ENCODE measurements around the gene SLC2A4.

The SLC2A4 gene

GRCh38 chr17:7263801-7264078, 17.8 kb upstream of the SLC2A4 start:
- no peak overlapping the region for H3K4me3 ChIP-seq (replicated peaks; ENCODE audit: insufficient read depth, low read length)
- peaks cover 2% of the 10 kb centered on the region for H3K27me3 ChIP-seq (ENCODE audit: insufficient read depth, poor library complexity, severe bottlenecking)
- DNase-seq (ENCODE audit: low read depth in 1 of 2, low spot score in 1 of 2): no peak
- TF ChIP-seq REST (IDR thresholded peaks at IDR 0.05; ENCODE audit: insufficient replicate concordance, low read depth): no peak
- no peak for TF ChIP-seq POLR2AphosphoS5 (IDR thresholded peaks at IDR 0.05; ENCODE audit: low read depth)
- no peak for TF ChIP-seq SPI1 (IDR thresholded peaks at IDR 0.05; ENCODE audit: borderline replicate concordance, low read depth)
- TF ChIP-seq, protein P1, sequence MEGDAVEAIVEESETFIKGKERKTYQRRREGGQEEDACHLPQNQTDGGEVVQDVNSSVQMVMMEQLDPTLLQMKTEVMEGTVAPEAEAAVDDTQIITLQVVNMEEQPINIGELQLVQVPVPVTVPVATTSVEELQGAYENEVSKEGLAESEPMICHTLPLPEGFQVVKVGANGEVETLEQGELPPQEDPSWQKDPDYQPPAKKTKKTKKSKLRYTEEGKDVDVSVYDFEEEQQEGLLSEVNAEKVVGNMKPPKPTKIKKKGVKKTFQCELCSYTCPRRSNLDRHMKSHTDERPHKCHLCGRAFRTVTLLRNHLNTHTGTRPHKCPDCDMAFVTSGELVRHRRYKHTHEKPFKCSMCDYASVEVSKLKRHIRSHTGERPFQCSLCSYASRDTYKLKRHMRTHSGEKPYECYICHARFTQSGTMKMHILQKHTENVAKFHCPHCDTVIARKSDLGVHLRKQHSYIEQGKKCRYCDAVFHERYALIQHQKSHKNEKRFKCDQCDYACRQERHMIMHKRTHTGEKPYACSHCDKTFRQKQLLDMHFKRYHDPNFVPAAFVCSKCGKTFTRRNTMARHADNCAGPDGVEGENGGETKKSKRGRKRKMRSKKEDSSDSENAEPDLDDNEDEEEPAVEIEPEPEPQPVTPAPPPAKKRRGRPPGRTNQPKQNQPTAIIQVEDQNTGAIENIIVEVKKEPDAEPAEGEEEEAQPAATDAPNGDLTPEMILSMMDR (IDR thresholded peaks at IDR 0.05; ENCODE audit: insufficient read depth, low read length): no peak
- no peak for TF ChIP-seq GABPA (IDR thresholded peaks at IDR 0.05; ENCODE audit: low read depth)
- H3K27ac ChIP-seq (replicated peaks): no peak overlapping the region

- TF ChIP-seq, protein P1 (IDR thresholded peaks at IDR 0.05; ENCODE audit: insufficient read depth, low read length): no peak
- TF ChIP-seq GABPA (IDR thresholded peaks at IDR 0.05; ENCODE audit: low read depth): no peak
- no peak for TF ChIP-seq POLR2AphosphoS5 (IDR thresholded peaks at IDR 0.05; ENCODE audit: low read depth)
- no peak for TF ChIP-seq REST (IDR thresholded peaks at IDR 0.05; ENCODE audit: insufficient replicate concordance, low read depth)
- no peak for TF ChIP-seq SPI1 (IDR thresholded peaks at IDR 0.05; ENCODE audit: borderline replicate concordance, low read depth)
- Histone ChIP-seq H3K4me3 (replicated peaks; ENCODE audit: insufficient read depth, low read length) (no peak overlapping the region), H3K27ac (replicated peaks) (no peak overlapping the region), H3K27me3 (ENCODE audit: insufficient read depth, poor library complexity, severe bottlenecking) (no peaks in the 10 kb centered on the region)
- DNase-seq (ENCODE audit: low read depth in 1 of 2, low spot score in 1 of 2): no peak
Observed at GRCh38 chr17:7266784-7267183, 14.7 kb upstream of the SLC2A4 start.

DNA sequence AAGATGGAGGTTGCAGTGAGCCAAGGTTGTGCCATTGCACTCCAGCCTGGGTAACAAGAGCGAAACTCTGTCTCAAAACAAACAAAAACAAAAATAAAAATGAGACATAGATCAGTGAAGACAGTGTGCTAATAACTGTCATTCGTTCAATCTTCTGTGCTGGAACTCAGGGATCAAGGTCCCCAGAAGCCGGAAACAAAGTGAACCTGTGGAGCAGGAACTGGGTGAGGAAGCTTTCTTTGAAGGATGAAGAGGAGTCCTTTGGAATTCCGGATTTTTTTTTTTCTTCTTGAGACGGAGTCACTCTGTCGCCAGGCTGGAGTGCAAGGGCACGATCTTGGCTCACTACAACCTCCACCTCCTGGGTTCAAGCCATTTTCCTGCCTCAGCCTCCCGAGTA, 2.1 kb upstream of the SLC2A4 start:
- Histone ChIP-seq H3K27ac (replicated peaks) (no peak overlapping the region), H3K4me3 (replicated peaks; ENCODE audit: insufficient read depth, low read length) (no peak overlapping the region), H3K27me3 (ENCODE audit: insufficient read depth, poor library complexity, severe bottlenecking) (no peaks in the 10 kb centered on the region)
- no peak for DNase-seq (ENCODE audit: low read depth in 1 of 2, low spot score in 1 of 2)
- TF ChIP-seq, protein P1 (IDR thresholded peaks at IDR 0.05; ENCODE audit: insufficient read depth, low read length): no peak

DNA sequence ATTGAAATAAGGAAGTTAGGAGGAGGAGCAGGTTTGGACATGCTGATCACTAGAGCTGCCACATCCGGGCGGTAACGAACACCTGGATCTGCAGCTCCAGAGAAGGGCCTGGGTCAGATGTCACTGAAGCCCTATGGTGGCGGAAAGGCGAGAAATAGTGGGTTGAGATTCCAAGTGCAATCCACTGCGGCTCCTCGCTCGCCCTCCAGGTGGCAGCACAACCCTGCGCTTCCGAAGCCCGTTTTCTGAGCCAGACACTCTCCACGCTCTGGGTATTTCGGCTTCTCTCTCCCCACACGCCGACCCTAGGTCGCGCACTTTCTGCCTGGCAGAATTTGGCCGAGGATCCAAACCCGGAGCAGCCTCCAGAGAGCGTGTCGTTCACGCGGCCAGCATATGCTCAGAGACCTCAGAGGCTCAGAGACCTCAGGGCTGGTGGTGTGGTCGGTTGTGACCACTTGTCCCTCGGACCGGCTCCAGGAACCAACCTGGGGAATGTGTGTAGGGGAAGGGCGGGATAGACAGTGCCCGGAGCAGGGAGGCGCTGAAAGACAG, 922 bp upstream of the SLC2A4 start:
- peak; percentile 50 to 67 for DNase-seq (ENCODE audit: low read depth in 1 of 2, low spot score in 1 of 2)
- Histone ChIP-seq H3K4me3 (replicated peaks; ENCODE audit: insufficient read depth, low read length) (peak overlapping the region; percentile 25), H3K27me3 (ENCODE audit: insufficient read depth, poor library complexity, severe bottlenecking) (no peaks in the 10 kb centered on the region), H3K27ac (replicated peaks) (no peak overlapping the region)
- TF ChIP-seq, protein P1 (IDR thresholded peaks at IDR 0.05; ENCODE audit: insufficient read depth, low read length): peak; percentile 65
- TF ChIP-seq SPI1 (IDR thresholded peaks at IDR 0.05; ENCODE audit: borderline replicate concordance, low read depth) (no peak), REST (IDR thresholded peaks at IDR 0.05; ENCODE audit: insufficient replicate concordance, low read depth) (no peak), GABPA (IDR thresholded peaks at IDR 0.05; ENCODE audit: low read depth) (no peak), POLR2AphosphoS5 (IDR thresholded peaks at IDR 0.05; ENCODE audit: low read depth) (no peak)

All from HL-60 (cell line).